B cell (primary cell): Measurements from ENCODE around the gene CDC42BPB. TPM values are rescaled to one million over a fixed set of nuclear protein-coding genes. Genes with fewer than 3 reads are reported as not detected.

Experiments used
- ATAC-seq: fragments of 200-7000 bp; cut with Tn5 transposase; one replicate; pipeline ENCODE4 v1.10.0; 2021; ENCODE audit warnings: low read depth, mild to moderate bottlenecking, moderate number of reproducible peaks, moderate library complexity
- CTCF ChIA-PET: fragments of 350-600 bp; sonication (Branson Sonifier 250); formaldehyde crosslinking; loops from one replicate; lab custom pipeline; 2021; ENCODE audit warnings: antibody characterized with exemption, inconsistent platforms; lab: Charles Lee
- POLR2A ChIA-PET: fragments of 350-600 bp; sonication (Branson Sonifier 250); formaldehyde crosslinking; loops from one replicate; lab custom pipeline; 2021; ENCODE audit warnings: antibody characterized with exemption; lab: Charles Lee
- DNase-seq: peaks from one replicate; pipeline ENCODE4 v3.0.0; 2013
- H2AFZ ChIP-seq: 2 replicates; pipeline ENCODE4 v1.6.1; 2012; ENCODE audit warnings: mild to moderate bottlenecking, low read depth, low read length; ENCODE audit not compliant: insufficient read depth, poor library complexity, severe bottlenecking
- H3K27ac ChIP-seq, 2 donors: 1 replicate in 1 of 2; 2 replicates in 1 of 2; pipeline ENCODE4 v1.5.1; 2012 to 2013; ENCODE audit warnings: low read length in 2 of 2, mild to moderate bottlenecking in 2 of 2, moderate library complexity in 1 of 2
- H3K27me3 ChIP-seq, 4 experiments: fragments of 200-600 bp in 1 of 4; sonication (generic) in 1 of 4; replicated peaks in 1 of 4; 1 replicate in 2 of 4; 2 replicates in 2 of 4; pipeline versions ENCODE4 v1.6.1 to v1.7.0; 2013 to 2016; ENCODE audit warnings: low read length in 3 of 4, mild to moderate bottlenecking in 2 of 4, mixed read lengths in 1 of 4, moderate library complexity in 1 of 4; ENCODE audit not compliant: insufficient read depth in 4 of 4, control insufficient read depth in 3 of 4; ENCODE audit errors: control extremely low read depth in 1 of 4
- H3K36me3 ChIP-seq, 2 experiments: replicated peaks in 1 of 2; 1 replicate in 1 of 2; 2 replicates in 1 of 2; pipeline versions ENCODE4 v1.6.1 to v1.7.1; 2013; ENCODE audit warnings: low read length in 1 of 2; ENCODE audit not compliant: insufficient read depth in 2 of 2, control insufficient read depth in 1 of 2; ENCODE audit errors: control extremely low read depth in 1 of 2, extremely low read depth in 1 of 2
- H3K4me1 ChIP-seq, 2 donors: fragments of 200-600 bp in 1 of 2; sonication (generic) in 1 of 2; 1 replicate in 1 of 2; 2 replicates in 1 of 2; pipeline versions ENCODE4 v1.5.1 to v1.6.1; 2013 to 2017; ENCODE audit warnings: low read length in 2 of 2; ENCODE audit not compliant: control insufficient read depth in 2 of 2, insufficient read depth in 2 of 2
- H3K4me2 ChIP-seq: replicated peaks from 2 replicates; pipeline ENCODE3; 2012; ENCODE audit warnings: mild to moderate bottlenecking, low read depth, low read length; ENCODE audit not compliant: poor library complexity, severe bottlenecking
- H3K4me3 ChIP-seq, 5 experiments: fragments of 200-600 bp in 1 of 5; sonication (generic) in 1 of 5; 1 replicate in 3 of 5; 2 replicates in 2 of 5; pipeline versions ENCODE4 v1.5.1 to v1.7.0; 2011 to 2016; ENCODE audit warnings: low read length in 4 of 5, mild to moderate bottlenecking in 4 of 5, low read depth in 2 of 5, control low read depth in 1 of 5, moderate library complexity in 1 of 5; ENCODE audit not compliant: insufficient read depth in 1 of 5; ENCODE audit errors: control extremely low read depth in 1 of 5, extremely low read depth in 1 of 5
- H3K79me2 ChIP-seq: fragments of 200-600 bp; sonication (generic); one replicate; pipeline ENCODE4 v1.6.0; 2016; ENCODE audit warnings: low read length; ENCODE audit not compliant: control insufficient read depth, insufficient read depth
- H3K9ac ChIP-seq: fragments of 200-600 bp; sonication (generic); 2 replicates; pipeline ENCODE4 v1.6.1; 2017; ENCODE audit warnings: mild to moderate bottlenecking, low read length, moderate library complexity
- H3K9me3 ChIP-seq, 3 donors: one replicate each; pipeline versions ENCODE4 v1.6.1 to v1.7.1; 2013; ENCODE audit warnings: low read length in 2 of 3; ENCODE audit not compliant: control insufficient read depth in 2 of 3, insufficient read depth in 1 of 3; ENCODE audit errors: control extremely low read depth in 1 of 3
- H4K20me1 ChIP-seq: 2 replicates; pipeline ENCODE4 v1.6.0; 2012; ENCODE audit warnings: mild to moderate bottlenecking, low read length; ENCODE audit not compliant: insufficient read depth, control insufficient read depth, poor library complexity, severe bottlenecking
- H3K27ac Mint-ChIP-seq: one replicate; pipeline ENCODE4 v1.8.0; 2021; ENCODE audit warnings: mixed read lengths
- H3K27me3 Mint-ChIP-seq: one replicate; pipeline ENCODE4 v1.8.0; 2021; ENCODE audit warnings: mixed read lengths
- H3K4me1 Mint-ChIP-seq: one replicate; pipeline ENCODE4 v1.8.0; 2021; ENCODE audit warnings: mixed read lengths
- H3K4me3 Mint-ChIP-seq: one replicate; pipeline ENCODE4 v1.8.0; 2021; ENCODE audit warnings: mixed read lengths
- H3K9me3 Mint-ChIP-seq: one replicate; pipeline ENCODE4 v1.8.0; 2022; ENCODE audit warnings: mixed read lengths; ENCODE audit not compliant: insufficient read depth
- CTCF ChIP-seq: fragments of 200-600 bp; IDR thresholded peaks from one replicate; pipeline ENCODE4 v1.8.0; 2022; ENCODE audit warnings: antibody characterized with exemption, mild to moderate bottlenecking
- EZH2 ChIP-seq: IDR thresholded peaks from 2 replicates; pipeline ENCODE4 v1.6.1; 2012; ENCODE audit warnings: borderline replicate concordance, low read depth, mild to moderate bottlenecking, moderate library complexity, low read length; ENCODE audit not compliant: insufficient read depth, poor library complexity, severe bottlenecking
- WGBS: methylation state at CpG from one replicate; pipeline ENCODE4 v1.1.5; 2013; ENCODE audit warnings: missing lambda C conversion rate; ENCODE audit not compliant: insufficient coverage; 5-methylcytosine and 5-hydroxymethylcytosine counted together
- intact Hi-C: fragments of 100-400 bp; cut with micrococcal nuclease; formaldehyde crosslinking; loops from one replicate; pipeline ENCODE4 v1.10.0; 2022
- polyA plus RNA-seq: library from polyadenylated mRNA; depleted of rRNA; stranded (reverse); fragments of >200 nt; gene quantifications from 2 replicates; pipeline ENCODE4 v1.2.3, GENCODE V29; 2012
- total RNA-seq, 2 donors: library from RNA; stranded (reverse); fragments of 120-200 nt in 1 of 2; gene quantifications; 1 replicate in 1 of 2; 2 replicates in 1 of 2; pipeline versions ENCODE4 v1.2.3 to v1.2.4, GENCODE V29; 2013 to 2022

Gene CDC42BPB
- total and polyA plus RNA-seq, 2 donors (not counting 1 experiment from before 2014, with no cell fraction given), result 23.9 to 52.5 TPM

- ATAC-seq (no peak), DNase-seq (no peak)
- peaks cover 54% of the 10 kb centered on the region for H3K4me1 Mint-ChIP-seq
- H3K79me2 ChIP-seq, result peaks cover 26% of the 10 kb centered on the region
- intact Hi-C loops, result no loop called here
- H3K4me1 ChIP-seq, result peaks cover 47 to 54% of the 10 kb centered on the region in 2 donors
- no peak overlapping the region for H2AFZ ChIP-seq
- 97% methylated on average over 20 of the region's 21 CpGs for WGBS
- no peaks in the 10 kb centered on the region for H3K9me3 ChIP-seq
- peaks cover 12% of the 10 kb centered on the region for H4K20me1 ChIP-seq
- no peak overlapping the region for H3K9ac ChIP-seq
- no peaks in the 10 kb centered on the region for H3K27me3 Mint-ChIP-seq
- TF ChIP-seq EZH2, result no peak
- TF ChIP-seq CTCF, result no peak
- POLR2A ChIA-PET, result no interaction called here
- no peak overlapping the region for H3K4me2 ChIP-seq
- peaks cover 0 to 28% of the 10 kb centered on the region in 2 experiments for H3K36me3 ChIP-seq
- no peak overlapping the region for H3K27ac ChIP-seq
- CTCF ChIA-PET, result no interaction called here
- no peak overlapping the region for H3K27ac Mint-ChIP-seq
- H3K4me3 ChIP-seq, result no peak overlapping the region
- H3K4me3 Mint-ChIP-seq, result no peak overlapping the region
- no peaks in the 10 kb centered on the region for H3K9me3 Mint-ChIP-seq
- no peaks in the 10 kb centered on the region for H3K27me3 ChIP-seq
Observed at GRCh38 chr14:102911991-102912761, 145.2 kb downstream of the CDC42BPB start.

GRCh38 chr14:102911541-102911951 lies 145.8 kb downstream of the CDC42BPB start:
- no peak overlapping the region for H3K4me3 ChIP-seq
- TF ChIP-seq EZH2 (no peak), CTCF (no peak)
- no peak overlapping the region for H2AFZ ChIP-seq
- no peak overlapping the region for H3K9ac ChIP-seq
- H3K4me2 ChIP-seq, result no peak overlapping the region
- H3K9me3 ChIP-seq, result no peaks in the 10 kb centered on the region
- POLR2A ChIA-PET, result no interaction called here
- H4K20me1 ChIP-seq, result peaks cover 12% of the 10 kb centered on the region
- H3K27me3 Mint-ChIP-seq, result no peaks in the 10 kb centered on the region
- 95% methylated on average over 19 of the region's 19 CpGs for WGBS
- H3K79me2 ChIP-seq, result peaks cover 28% of the 10 kb centered on the region
- DNase-seq (no peak), ATAC-seq (no peak)
- peaks cover 46 to 54% of the 10 kb centered on the region in 2 donors for H3K4me1 ChIP-seq
- H3K4me3 Mint-ChIP-seq, result no peak overlapping the region
- no peak overlapping the region for H3K27ac Mint-ChIP-seq
- peaks cover 0 to 34% of the 10 kb centered on the region in 2 experiments for H3K36me3 ChIP-seq
- H3K9me3 Mint-ChIP-seq, result no peaks in the 10 kb centered on the region
- CTCF ChIA-PET, result no interaction called here
- H3K4me1 Mint-ChIP-seq, result peaks cover 48% of the 10 kb centered on the region
- H3K27ac ChIP-seq, result no peak overlapping the region
- no peaks in the 10 kb centered on the region for H3K27me3 ChIP-seq
- intact Hi-C loops, result no loop called here
